H1 (cell line): ENCODE data around the gene TTC32. TPM values are rescaled to one million over a fixed set of nuclear protein-coding genes. Genes with fewer than 3 reads are reported as not detected.

ENCODE experiments used
- CTCF ChIA-PET: fragments of 300-600 bp; sonication (Branson Sonifier 250); formaldehyde crosslinking; loops from one replicate; lab custom pipeline; 2021; ENCODE audit not compliant: partially characterized antibody; lab: Charles Lee
- POLR2A ChIA-PET: fragments of 300-600 bp; sonication (Branson Sonifier 250); formaldehyde crosslinking; loops from one replicate; lab custom pipeline; 2021; ENCODE audit warnings: inconsistent platforms; ENCODE audit not compliant: partially characterized antibody; lab: Charles Lee
- DNase-seq, 2 experiments: peaks; one replicate each; pipeline versions ENCODE4 v3.0.0 to v3.0.0-alpha.2; 2010 to 2022; ENCODE audit warnings: low spot score in 2 of 2, low read depth in 1 of 2, mixed read lengths in 1 of 2
- FAIRE-seq: peaks from 2 replicates; lab custom pipeline; 2011; peaks lifted over from hg19 to GRCh38; lab: Jason Lieb, UNC
- H2AFZ ChIP-seq: 2 replicates; pipeline ENCODE4 v1.8.1; 2012; ENCODE audit warnings: low read length, inconsistent platforms
- H2AK5ac ChIP-seq: 2 replicates; pipeline ENCODE4 v1.6.1; 2013; ENCODE audit warnings: low read depth, low read length
- H2BK120ac ChIP-seq: replicated peaks from 2 replicates; pipeline ENCODE3; 2013; ENCODE audit warnings: low read depth, low read length, inconsistent platforms
- H2BK12ac ChIP-seq: 2 replicates; pipeline ENCODE4 v1.6.1; 2013; ENCODE audit warnings: low read depth, low read length
- H2BK15ac ChIP-seq: 2 replicates; pipeline ENCODE4 v1.6.1; 2013; ENCODE audit warnings: low read length
- H2BK20ac ChIP-seq: 2 replicates; pipeline ENCODE4 v1.6.1; 2013; ENCODE audit warnings: low read length
- H2BK5ac ChIP-seq: 2 replicates; pipeline ENCODE4 v1.6.1; 2013; ENCODE audit warnings: low read depth, low read length
- H3K14ac ChIP-seq: 2 replicates; pipeline ENCODE4 v1.6.1; 2013; ENCODE audit warnings: inconsistent platforms; ENCODE audit not compliant: insufficient read length
- H3K18ac ChIP-seq: 2 replicates; pipeline ENCODE4 v1.6.1; 2013; ENCODE audit warnings: low read length; ENCODE audit errors: extremely low read depth
- H3K23ac ChIP-seq: 2 replicates; pipeline ENCODE4 v1.6.1; 2013; ENCODE audit warnings: inconsistent platforms; ENCODE audit not compliant: insufficient read length
- H3K23me2 ChIP-seq: 2 replicates; pipeline ENCODE4 v1.6.1; 2013; ENCODE audit warnings: low read depth, low read length
- H3K27ac ChIP-seq: 2 replicates; pipeline ENCODE4 v1.6.1; 2011; ENCODE audit warnings: low read depth, low read length, inconsistent platforms
- H3K27me3 ChIP-seq, 4 experiments: replicated peaks in 1 of 4; 1 replicate in 1 of 4; 2 replicates in 3 of 4; pipeline versions ENCODE4 v1.6.1 to v1.8.1; 2011 to 2013; ENCODE audit warnings: low read length in 3 of 4, mild to moderate bottlenecking in 3 of 4, inconsistent platforms in 2 of 4, mixed read lengths in 2 of 4, moderate library complexity in 1 of 4; ENCODE audit not compliant: control insufficient read depth in 3 of 4, insufficient read depth in 3 of 4; ENCODE audit errors: extremely low read depth in 1 of 4
- H3K36me3 ChIP-seq, 4 experiments: 2 replicates each; pipeline versions ENCODE4 v1.6.1 to v1.8.1; 2011 to 2013; ENCODE audit warnings: mild to moderate bottlenecking in 4 of 4, low read length in 3 of 4, moderate library complexity in 2 of 4, control low read depth in 1 of 4, inconsistent platforms in 1 of 4; ENCODE audit not compliant: insufficient read depth in 4 of 4, control insufficient read depth in 2 of 4
- H3K4ac ChIP-seq: replicated peaks from 2 replicates; pipeline ENCODE3; 2013; ENCODE audit warnings: low read length, low read depth, mixed read lengths, inconsistent platforms; ENCODE audit not compliant: insufficient read length
- H3K4me1 ChIP-seq, 4 experiments: replicated peaks in 1 of 4; 1 replicate in 1 of 4; 2 replicates in 3 of 4; pipeline versions ENCODE4 v1.6.1 to v1.8.1; 2011 to 2013; ENCODE audit warnings: low read length in 3 of 4, inconsistent platforms in 2 of 4, mixed read lengths in 1 of 4; ENCODE audit not compliant: insufficient read depth in 4 of 4, control insufficient read depth in 3 of 4
- H3K4me2 ChIP-seq, 2 experiments: 2 replicates each; pipeline versions ENCODE4 v1.6.1 to v1.8.1; 2011 to 2013; ENCODE audit warnings: low read depth in 2 of 2, low read length in 2 of 2, control low read depth in 1 of 2, inconsistent platforms in 1 of 2, mild to moderate bottlenecking in 1 of 2; ENCODE audit not compliant: insufficient read depth in 1 of 2
- H3K4me3 ChIP-seq, 4 experiments: fragments of 200-600, 300-600 bp in 1 of 4; sonication (generic), shearing (Covaris generic), sonication (Bioruptor Twin) in 1 of 4; 2 replicates each; pipeline versions ENCODE4 v1.5.1 to v1.8.1; 2011 to 2016; ENCODE audit warnings: low read length in 4 of 4, low read depth in 3 of 4, control low read depth in 2 of 4, inconsistent platforms in 2 of 4, mild to moderate bottlenecking in 2 of 4, mixed read lengths in 1 of 4, moderate library complexity in 1 of 4; ENCODE audit not compliant: insufficient read depth in 2 of 4; ENCODE audit errors: extremely low read depth in 1 of 4
- H3K56ac ChIP-seq: replicated peaks from 2 replicates; pipeline ENCODE3; 2013; ENCODE audit warnings: low read depth, mild to moderate bottlenecking, mixed read lengths, low read length, inconsistent platforms; ENCODE audit not compliant: insufficient read length
- H3K79me1 ChIP-seq: 2 replicates; pipeline ENCODE4 v1.6.1; 2013; ENCODE audit warnings: low read depth, low read length, control low read depth
- H3K79me2 ChIP-seq, 2 experiments: 2 replicates each; pipeline versions ENCODE4 v1.6.1 to v1.8.1; 2012 to 2013; ENCODE audit warnings: low read length in 2 of 2, mild to moderate bottlenecking in 2 of 2, inconsistent platforms in 1 of 2; ENCODE audit not compliant: insufficient read depth in 2 of 2, control insufficient read depth in 1 of 2
- H3K9ac ChIP-seq, 4 experiments: replicated peaks in 1 of 4; 1 replicate in 1 of 4; 2 replicates in 3 of 4; pipeline versions ENCODE4 v1.6.1 to v1.8.1; 2011 to 2013; ENCODE audit warnings: low read depth in 3 of 4, low read length in 3 of 4, control low read depth in 2 of 4, mild to moderate bottlenecking in 2 of 4, moderate library complexity in 2 of 4, inconsistent platforms in 1 of 4; ENCODE audit errors: extremely low read depth in 1 of 4
- H3K9me3 ChIP-seq, 2 experiments: 2 replicates each; pipeline versions ENCODE4 v1.6.1 to v1.8.1; 2012 to 2013; ENCODE audit warnings: mild to moderate bottlenecking in 2 of 2, moderate library complexity in 2 of 2, control low read depth in 1 of 2, inconsistent platforms in 1 of 2, low read depth in 1 of 2, low read length in 1 of 2, mixed read lengths in 1 of 2; ENCODE audit not compliant: insufficient read depth in 2 of 2
- H4K20me1 ChIP-seq, 2 experiments: replicated peaks in 1 of 2; 2 replicates each; pipeline versions ENCODE3 to v1.8.1; 2011 to 2013; ENCODE audit warnings: inconsistent platforms in 2 of 2, low read length in 2 of 2, mild to moderate bottlenecking in 1 of 2; ENCODE audit not compliant: insufficient read depth in 2 of 2, control insufficient read depth in 1 of 2
- H4K5ac ChIP-seq: 2 replicates; pipeline ENCODE4 v1.6.1; 2013; ENCODE audit warnings: low read length, low read depth, mixed read lengths, inconsistent platforms; ENCODE audit not compliant: insufficient read length
- H4K8ac ChIP-seq: 2 replicates; pipeline ENCODE4 v1.8.0; 2013; ENCODE audit warnings: mild to moderate bottlenecking, moderate library complexity, low read length, inconsistent platforms; ENCODE audit not compliant: insufficient read depth; ENCODE audit errors: extremely low read depth
- H4K91ac ChIP-seq: replicated peaks from 2 replicates; pipeline ENCODE3; 2013; ENCODE audit warnings: low read length, mixed read lengths, inconsistent platforms; ENCODE audit not compliant: insufficient read length
- BACH1 ChIP-seq: IDR thresholded peaks from 2 replicates; pipeline ENCODE4 v1.6.1; 2012; ENCODE audit warnings: low read length, improper control_type of control experiment
- BRCA1 ChIP-seq: IDR thresholded peaks from 2 replicates; pipeline ENCODE4 v1.6.1; 2012; ENCODE audit warnings: low read depth, low read length, improper control_type of control experiment
- CREB1 ChIP-seq: IDR thresholded peaks from 2 replicates; pipeline ENCODE4 v1.6.1; 2012; ENCODE audit warnings: inconsistent platforms
- CTBP2 ChIP-seq: IDR thresholded peaks from 2 replicates; pipeline ENCODE4 v1.7.0; 2011; ENCODE audit warnings: borderline replicate concordance, mild to moderate bottlenecking, moderate library complexity, mixed read lengths, low read length; ENCODE audit not compliant: insufficient read depth, insufficient read length
- GABPA ChIP-seq: IDR thresholded peaks from 2 replicates; pipeline ENCODE4 v1.6.1; 2011; ENCODE audit warnings: mild to moderate bottlenecking, low read length, moderate library complexity, borderline replicate concordance; ENCODE audit not compliant: insufficient read depth
- KDM4A ChIP-seq: IDR thresholded peaks from one replicate; pipeline ENCODE4 v1.7.1; 2012; ENCODE audit warnings: low read depth, mild to moderate bottlenecking, moderate library complexity, low read length, inconsistent platforms; ENCODE audit not compliant: severe bottlenecking
- NANOG ChIP-seq: IDR thresholded peaks from 2 replicates; pipeline ENCODE4 v1.6.1; 2011; ENCODE audit warnings: low read length, low read depth, mild to moderate bottlenecking, inconsistent platforms; ENCODE audit not compliant: insufficient read depth, poor library complexity, severe bottlenecking
- RNF2 ChIP-seq: fragments of 200-900, 300-1000 bp; sonication (generic); IDR thresholded peaks from 2 replicates; pipeline ENCODE4 v1.7.1; 2016; ENCODE audit warnings: borderline replicate concordance, low read depth, mild to moderate bottlenecking, antibody characterized with exemption, low read length; ENCODE audit not compliant: poor library complexity, severe bottlenecking; ENCODE audit errors: missing control alignments
- SIRT6 ChIP-seq: IDR thresholded peaks from one replicate; pipeline ENCODE4 v1.7.1; 2012; ENCODE audit warnings: low read length, inconsistent platforms
- SP4 ChIP-seq: IDR thresholded peaks from 2 replicates; pipeline ENCODE4 v1.6.1; 2012; ENCODE audit warnings: low read length, inconsistent platforms
- WGBS, 2 experiments: shearing (Covaris generic) in 1 of 2; methylation state at CpG; one replicate each; pipeline versions ENCODE4 v1.1.6 to v1.1.7; 2013 to 2015; ENCODE audit warnings: low lambda C conversion rate in 2 of 2, mixed read lengths in 2 of 2, inconsistent platforms in 1 of 2, low coverage in 1 of 2, missing lambda C conversion rate in 1 of 2; ENCODE audit not compliant: insufficient replicate concordance in 2 of 2, insufficient coverage in 1 of 2, insufficient read length in 1 of 2; ENCODE audit errors: extremely low coverage in 1 of 2, missing lambda C conversion rate in 1 of 2; 5-methylcytosine and 5-hydroxymethylcytosine counted together
- polyA plus RNA-seq, 7 experiments: library from polyadenylated mRNA; depleted of rRNA in 3 of 7; stranded (reverse) in 5 of 7; unstranded in 2 of 7; fragments of >200 nt in 5 of 7; fragments of 200-250 nt in 2 of 7; gene quantifications; 1 replicate in 5 of 7; 2 replicates in 1 of 7; 4 replicates in 1 of 7; pipeline versions ENCODE4 v1.2.1 to v1.2.3, GENCODE V29; 2011 to 2013; ENCODE audit warnings: missing spikeins in 2 of 7, mixed read lengths in 2 of 7
- total RNA-seq: library from RNA; stranded (reverse); fragmentation: NEBNext Ultra II Directional; extraction: Animal tissue kit (Norgen Biotek cat#: 25700); gene quantifications from 2 replicates; pipeline ENCODE4 v1.2.1, GENCODE V29; 2021
- TF ChIP-seq, protein P1 (sequence below), 3 experiments: IDR thresholded peaks; 1 replicate in 2 of 3; 2 replicates in 1 of 3; pipeline versions ENCODE4 v1.5.1 to v1.6.1; 2011; ENCODE audit warnings: low read length in 3 of 3, mild to moderate bottlenecking in 3 of 3, inconsistent platforms in 2 of 3, low read depth in 1 of 3, moderate library complexity in 1 of 3; ENCODE audit not compliant: insufficient read depth in 1 of 3; ENCODE audit errors: control extremely low read depth in 1 of 3

The TTC32 gene
- total and polyA plus RNA-seq, 2 of the 8 experiments (the other 6 are each of a cell fraction or from before 2014, with no cell fraction given), result 6.8 to 8.7 TPM

GRCh38 chr2:19873014-19873413 is 28.8 kb downstream of the TTC32 start:
- no peaks in the 10 kb centered on the region; the same call in 1 of the 2 replicates for H3K79me1 ChIP-seq
- POLR2A ChIA-PET, result no interaction called here
- no peak for TF ChIP-seq CTBP2
- no peak for TF ChIP-seq SIRT6
- TF ChIP-seq, protein P1, sequence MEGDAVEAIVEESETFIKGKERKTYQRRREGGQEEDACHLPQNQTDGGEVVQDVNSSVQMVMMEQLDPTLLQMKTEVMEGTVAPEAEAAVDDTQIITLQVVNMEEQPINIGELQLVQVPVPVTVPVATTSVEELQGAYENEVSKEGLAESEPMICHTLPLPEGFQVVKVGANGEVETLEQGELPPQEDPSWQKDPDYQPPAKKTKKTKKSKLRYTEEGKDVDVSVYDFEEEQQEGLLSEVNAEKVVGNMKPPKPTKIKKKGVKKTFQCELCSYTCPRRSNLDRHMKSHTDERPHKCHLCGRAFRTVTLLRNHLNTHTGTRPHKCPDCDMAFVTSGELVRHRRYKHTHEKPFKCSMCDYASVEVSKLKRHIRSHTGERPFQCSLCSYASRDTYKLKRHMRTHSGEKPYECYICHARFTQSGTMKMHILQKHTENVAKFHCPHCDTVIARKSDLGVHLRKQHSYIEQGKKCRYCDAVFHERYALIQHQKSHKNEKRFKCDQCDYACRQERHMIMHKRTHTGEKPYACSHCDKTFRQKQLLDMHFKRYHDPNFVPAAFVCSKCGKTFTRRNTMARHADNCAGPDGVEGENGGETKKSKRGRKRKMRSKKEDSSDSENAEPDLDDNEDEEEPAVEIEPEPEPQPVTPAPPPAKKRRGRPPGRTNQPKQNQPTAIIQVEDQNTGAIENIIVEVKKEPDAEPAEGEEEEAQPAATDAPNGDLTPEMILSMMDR (IDR thresholded peaks at IDR 0.05; ENCODE audit: control extremely low read depth in 1 of 3, insufficient read depth in 1 of 3, low read depth in 1 of 3, low read length in 3 of 3), result no peak
- TF ChIP-seq BACH1, result no peak
- TF ChIP-seq RNF2, result no peak
- no peak for TF ChIP-seq GABPA
- TF ChIP-seq NANOG, result no peak
- TF ChIP-seq BRCA1, result no peak
- no peak for TF ChIP-seq KDM4A
- TF ChIP-seq CREB1, result no peak
- no peak for TF ChIP-seq SP4

More at GRCh38 chr2:19873014-19873413, 28.8 kb downstream of the TTC32 start:
- no peak overlapping the region for H2BK120ac ChIP-seq
- H2AFZ ChIP-seq, result no peak overlapping the region
- H3K4me2 ChIP-seq, result no peak overlapping the region
- H3K9ac ChIP-seq, result no peak overlapping the region
- WGBS, 2 experiments, result 86% methylated on average over 5 of the region's 5 CpGs; no CpG with 5 or more reads in 1 of the 2 experiments
- no peaks in the 10 kb centered on the region for H3K79me2 ChIP-seq
- H3K23me2 ChIP-seq, result peaks cover 6% of the 10 kb centered on the region; the same call in 1 of the 2 replicates
- no peaks in the 10 kb centered on the region for H3K36me3 ChIP-seq
- FAIRE-seq (no peak), DNase-seq (no peak)
- no peak overlapping the region for H4K91ac ChIP-seq
- H4K8ac ChIP-seq, result no peak overlapping the region
- H3K27ac ChIP-seq, result no peak overlapping the region
- H3K4me3 ChIP-seq, result no peak overlapping the region
- H3K4me1 ChIP-seq, result peaks cover 0 to 6% (median 2%) of the 10 kb centered on the region in 4 experiments; a peak in 3 of 7 replicates
- no peak overlapping the region for H2BK12ac ChIP-seq
- no peak overlapping the region for H4K5ac ChIP-seq
- no peak overlapping the region for H3K23ac ChIP-seq
- H4K20me1 ChIP-seq, result no peaks in the 10 kb centered on the region
- H3K56ac ChIP-seq, result no peak overlapping the region
- H3K18ac ChIP-seq, result no peak overlapping the region
- no peaks in the 10 kb centered on the region for H3K9me3 ChIP-seq
- no peak overlapping the region for H2BK15ac ChIP-seq
- no peak overlapping the region for H3K14ac ChIP-seq
- no peak overlapping the region for H2BK20ac ChIP-seq
- CTCF ChIA-PET, result interaction anchor here (0.9 to 5.5 kb wide), 6 partner anchors 8 to 1694 kb away, joined by 3 to 33 read pairs (median 3); no protein-coding TSS in a partner anchor
- no peak overlapping the region for H2AK5ac ChIP-seq
- no peak overlapping the region for H2BK5ac ChIP-seq
- H3K4ac ChIP-seq, result no peak overlapping the region
- H3K27me3 ChIP-seq, result peaks cover 0 to 19% (median 16%) of the 10 kb centered on the region in 4 experiments; a peak in 6 of 7 replicates
